H9 (cell line): ENCODE data around the gene MFSD6. TPM values are rescaled to one million over a fixed set of nuclear protein-coding genes. Genes with fewer than 3 reads are reported as not detected.

Source experiments
- DNase-seq: peaks from one replicate; pipeline ENCODE4 v3.0.0-alpha.2; 2017
- H2AFZ ChIP-seq: one replicate; pipeline ENCODE4 v1.6.1; 2013; ENCODE audit warnings: mild to moderate bottlenecking, low read length, control low read depth, moderate library complexity
- H2AK5ac ChIP-seq: 2 replicates; pipeline ENCODE4 v1.6.1; 2013; ENCODE audit warnings: low read length, control low read depth, mixed read lengths; ENCODE audit not compliant: insufficient read length
- H2BK120ac ChIP-seq: one replicate; pipeline ENCODE4 v1.6.1; 2013; ENCODE audit warnings: low read depth, mild to moderate bottlenecking, low read length, control low read depth, inconsistent platforms; ENCODE audit not compliant: poor library complexity, severe bottlenecking
- H2BK12ac ChIP-seq: 2 replicates; pipeline ENCODE4 v1.6.1; 2013; ENCODE audit warnings: low read length, control low read depth, mixed read lengths, low read depth; ENCODE audit not compliant: insufficient read length
- H2BK15ac ChIP-seq: 2 replicates; pipeline ENCODE4 v1.6.1; 2013; ENCODE audit warnings: low read depth, low read length, control low read depth
- H2BK20ac ChIP-seq: one replicate; pipeline ENCODE4 v1.6.1; 2013; ENCODE audit warnings: low read depth, mild to moderate bottlenecking, low read length, control low read depth, inconsistent platforms; ENCODE audit not compliant: poor library complexity, severe bottlenecking
- H2BK5ac ChIP-seq: 2 replicates; pipeline ENCODE4 v1.6.1; 2013; ENCODE audit warnings: low read length, control low read depth, mixed read lengths; ENCODE audit not compliant: insufficient read length
- H3K14ac ChIP-seq: 2 replicates; pipeline ENCODE4 v1.6.1; 2013; ENCODE audit warnings: low read length, control low read depth; ENCODE audit not compliant: insufficient read depth
- H3K18ac ChIP-seq: 2 replicates; pipeline ENCODE4 v1.6.1; 2013; ENCODE audit warnings: low read depth, mild to moderate bottlenecking, mixed read lengths, low read length, control low read depth; ENCODE audit not compliant: insufficient read length
- H3K23ac ChIP-seq: 2 replicates; pipeline ENCODE4 v1.6.1; 2013; ENCODE audit warnings: low read length, control low read depth, mixed read lengths, low read depth; ENCODE audit not compliant: insufficient read length
- H3K23me2 ChIP-seq: 2 replicates; pipeline ENCODE4 v1.6.1; 2013; ENCODE audit warnings: low read depth, mild to moderate bottlenecking, mixed read lengths, low read length, control low read depth; ENCODE audit not compliant: insufficient read length, poor library complexity, severe bottlenecking
- H3K27ac ChIP-seq: 2 replicates; pipeline ENCODE4 v1.5.1; 2013; ENCODE audit warnings: low read length, control low read depth, mixed read lengths, low read depth; ENCODE audit not compliant: insufficient read length
- H3K27me3 ChIP-seq: 2 replicates; pipeline ENCODE4 v1.6.1; 2013; ENCODE audit warnings: low read length, control low read depth, inconsistent platforms; ENCODE audit not compliant: insufficient read depth
- H3K4ac ChIP-seq: 2 replicates; pipeline ENCODE4 v1.6.1; 2013; ENCODE audit warnings: low read depth, mild to moderate bottlenecking, control low read depth, inconsistent platforms, low read length, moderate library complexity
- H3K4me1 ChIP-seq: 2 replicates; pipeline ENCODE4 v1.6.1; 2013; ENCODE audit warnings: low read length, control low read depth, inconsistent platforms; ENCODE audit not compliant: insufficient read depth
- H3K4me2 ChIP-seq: 2 replicates; pipeline ENCODE4 v1.6.1; 2013; ENCODE audit warnings: low read length, control low read depth, mixed read lengths; ENCODE audit not compliant: insufficient read length, insufficient read depth
- H3K56ac ChIP-seq: 2 replicates; pipeline ENCODE4 v1.6.1; 2013; ENCODE audit warnings: low read depth, mild to moderate bottlenecking, mixed read lengths, low read length, control low read depth; ENCODE audit not compliant: insufficient read length
- H3K79me1 ChIP-seq: 2 replicates; pipeline ENCODE4 v1.6.1; 2013; ENCODE audit warnings: low read depth, mild to moderate bottlenecking, moderate library complexity, low read length, control low read depth, inconsistent platforms; ENCODE audit not compliant: insufficient read depth, poor library complexity, severe bottlenecking
- H3K79me2 ChIP-seq: 2 replicates; pipeline ENCODE4 v1.6.1; 2013; ENCODE audit warnings: low read length, control low read depth, inconsistent platforms; ENCODE audit not compliant: insufficient read depth
- H3K9ac ChIP-seq: 2 replicates; pipeline ENCODE4 v1.6.1; 2013; ENCODE audit warnings: low read length, control low read depth, mixed read lengths; ENCODE audit not compliant: insufficient read length; ENCODE audit errors: extremely low read depth
- H3K9me3 ChIP-seq: one replicate; pipeline ENCODE4 v1.6.1; 2013; ENCODE audit warnings: low read depth, low read length, inconsistent platforms; ENCODE audit not compliant: control insufficient read depth
- H3T11ph ChIP-seq: one replicate; pipeline ENCODE4 v1.6.1; 2013; ENCODE audit warnings: mild to moderate bottlenecking, low read length, control low read depth, inconsistent platforms
- H4K20me1 ChIP-seq: one replicate; pipeline ENCODE4 v1.6.1; 2013; ENCODE audit not compliant: control insufficient read depth, insufficient read length, insufficient read depth
- H4K5ac ChIP-seq: 2 replicates; pipeline ENCODE4 v1.6.1; 2013; ENCODE audit warnings: low read depth, mild to moderate bottlenecking, mixed read lengths, low read length, control low read depth; ENCODE audit not compliant: insufficient read length
- H4K8ac ChIP-seq: replicated peaks from 2 replicates; pipeline ENCODE4 v1.6.1; 2013; ENCODE audit warnings: low read length, control low read depth, mixed read lengths, low read depth; ENCODE audit not compliant: insufficient read length
- H4K91ac ChIP-seq: 2 replicates; pipeline ENCODE4 v1.6.1; 2013; ENCODE audit warnings: low read depth, mild to moderate bottlenecking, moderate library complexity, mixed read lengths, low read length, control low read depth; ENCODE audit not compliant: insufficient read length
- H3K27ac Mint-ChIP-seq, 3 experiments: 2 replicates in 2 of 3; 3 replicates in 1 of 3; pipeline ENCODE4 v1.8.0; 2020 to 2021; ENCODE audit warnings: mixed read lengths in 3 of 3, mild to moderate bottlenecking in 1 of 3, moderate library complexity in 1 of 3
- H3K27me3 Mint-ChIP-seq: 2 replicates; pipeline ENCODE4 v1.8.0; 2021; ENCODE audit warnings: low read depth, mild to moderate bottlenecking, moderate library complexity, mixed read lengths
- H3K36me3 Mint-ChIP-seq, 3 experiments: 2 replicates in 2 of 3; 3 replicates in 1 of 3; pipeline ENCODE4 v1.8.0; 2020 to 2021; ENCODE audit warnings: low read depth in 3 of 3, mixed read lengths in 3 of 3; ENCODE audit not compliant: insufficient read depth in 1 of 3
- H3K4me1 Mint-ChIP-seq, 2 experiments: 2 replicates each; pipeline ENCODE4 v1.8.0; 2020; ENCODE audit warnings: mixed read lengths in 2 of 2
- H3K4me3 Mint-ChIP-seq, 2 experiments: 2 replicates in 1 of 2; 3 replicates in 1 of 2; pipeline ENCODE4 v1.8.0; 2020 to 2021; ENCODE audit warnings: mild to moderate bottlenecking in 2 of 2, mixed read lengths in 2 of 2, moderate library complexity in 1 of 2
- H3K9me3 Mint-ChIP-seq, 2 experiments: 2 replicates in 1 of 2; 3 replicates in 1 of 2; pipeline ENCODE4 v1.8.0; 2020; ENCODE audit warnings: mild to moderate bottlenecking in 2 of 2, mixed read lengths in 2 of 2, moderate library complexity in 1 of 2
- WGBS: extraction: QIAGEN DNeasy Blood & Tissue Kit; methylation state at CpG from one replicate; pipeline ENCODE4 v1.1.7; 2013; ENCODE audit warnings: missing lambda C conversion rate, low lambda C conversion rate, mixed read lengths; ENCODE audit not compliant: insufficient read length; ENCODE audit errors: extremely low coverage; 5-methylcytosine and 5-hydroxymethylcytosine counted together
- total RNA-seq: library from RNA; stranded (reverse); gene quantifications from 2 replicates; pipeline ENCODE4 v1.2.1, GENCODE V29; 2021
- TF ChIP-seq, protein P1 (sequence below): fragments of 200-600 bp; sonication (generic); conservative IDR thresholded peaks from 3 replicates; pipeline ENCODE4 v1.8.0; 2021; ENCODE audit warnings: antibody characterized with exemption, mild to moderate bottlenecking

Gene MFSD6
- total RNA-seq, 1 experiment from 2014 or later: 4.0 TPM

- Histone ChIP-seq H2BK15ac (no peak overlapping the region), H3K79me2 (no peaks in the 10 kb centered on the region), H2AFZ (no peak overlapping the region), H2BK20ac (no peak overlapping the region), H3K4ac (no peak overlapping the region), H3K14ac (no peak overlapping the region), H3K4me1 (no peaks in the 10 kb centered on the region), H3K56ac (no peak overlapping the region), H2AK5ac (no peak overlapping the region), H4K8ac (no peak overlapping the region), H3K23me2 (no peaks in the 10 kb centered on the region), H3K79me1 (no peaks in the 10 kb centered on the region), H3T11ph (no peak overlapping the region), H4K91ac (no peak overlapping the region), H3K18ac (no peak overlapping the region), H2BK120ac (no peak overlapping the region), H3K4me2 (no peak overlapping the region), H3K9me3 (no peaks in the 10 kb centered on the region), H3K27me3 (no peaks in the 10 kb centered on the region), H3K27ac (no peak overlapping the region), H4K20me1 (no peaks in the 10 kb centered on the region), H2BK12ac (no peak overlapping the region), H2BK5ac (no peak overlapping the region), H3K23ac (no peak overlapping the region), H3K9ac (no peak overlapping the region), H4K5ac (no peak overlapping the region)
- H3K36me3 Mint-ChIP-seq: no peaks in the 10 kb centered on the region
- WGBS: no CpG with 5 or more reads among the region's 2 CpGs
- no peaks in the 10 kb centered on the region for H3K27me3 Mint-ChIP-seq
- no peak for DNase-seq
- H3K27ac Mint-ChIP-seq: no peak overlapping the region
- TF ChIP-seq, protein P1, sequence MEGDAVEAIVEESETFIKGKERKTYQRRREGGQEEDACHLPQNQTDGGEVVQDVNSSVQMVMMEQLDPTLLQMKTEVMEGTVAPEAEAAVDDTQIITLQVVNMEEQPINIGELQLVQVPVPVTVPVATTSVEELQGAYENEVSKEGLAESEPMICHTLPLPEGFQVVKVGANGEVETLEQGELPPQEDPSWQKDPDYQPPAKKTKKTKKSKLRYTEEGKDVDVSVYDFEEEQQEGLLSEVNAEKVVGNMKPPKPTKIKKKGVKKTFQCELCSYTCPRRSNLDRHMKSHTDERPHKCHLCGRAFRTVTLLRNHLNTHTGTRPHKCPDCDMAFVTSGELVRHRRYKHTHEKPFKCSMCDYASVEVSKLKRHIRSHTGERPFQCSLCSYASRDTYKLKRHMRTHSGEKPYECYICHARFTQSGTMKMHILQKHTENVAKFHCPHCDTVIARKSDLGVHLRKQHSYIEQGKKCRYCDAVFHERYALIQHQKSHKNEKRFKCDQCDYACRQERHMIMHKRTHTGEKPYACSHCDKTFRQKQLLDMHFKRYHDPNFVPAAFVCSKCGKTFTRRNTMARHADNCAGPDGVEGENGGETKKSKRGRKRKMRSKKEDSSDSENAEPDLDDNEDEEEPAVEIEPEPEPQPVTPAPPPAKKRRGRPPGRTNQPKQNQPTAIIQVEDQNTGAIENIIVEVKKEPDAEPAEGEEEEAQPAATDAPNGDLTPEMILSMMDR: no peak
- no peaks in the 10 kb centered on the region for H3K4me1 Mint-ChIP-seq
- no peaks in the 10 kb centered on the region for H3K9me3 Mint-ChIP-seq
- no peak overlapping the region for H3K4me3 Mint-ChIP-seq
Observed at GRCh38 chr2:190454795-190455194, 46.6 kb downstream of the MFSD6 start.
